Measurements from ENCODE around the gene CRNKL1.

CRNKL1 gene

GRCh38 chr20:20052074-20052970 is at the start of gene CRNKL1, which contains the start of gene CFAP61:
CRNKL1 (minus strand) TSS chr20:20052466; CDS start chr20:20052342, 124 bp downstream.
CFAP61 (plus strand) TSS chr20:20052532; CDS start chr20:20056654, 4,122 bp downstream.
- peak; percentile 95 to 96 for DNase-seq (ENCODE audit: low read depth in 2 of 2)

GRCh38 chr20:20100881-20101280 is 48.6 kb upstream of the CRNKL1 start:
- no peak for DNase-seq (ENCODE audit: low read depth in 2 of 2)

- no peak for DNase-seq (ENCODE audit: low read depth in 2 of 2)
These were observed 44.2 kb upstream of the CRNKL1 start for GRCh38 chr20:20096421-20096820.

GRCh38 chr20:20095114-20095872 is 43.0 kb upstream of the CRNKL1 start:
- DNase-seq (ENCODE audit: low read depth in 2 of 2): no peak

GRCh38 chr20:20094410-20094809 is 42.1 kb upstream of the CRNKL1 start:
- DNase-seq (ENCODE audit: low read depth in 2 of 2): no peak

- no peak for DNase-seq (ENCODE audit: low read depth in 2 of 2)
These were observed 40.6 kb upstream of the CRNKL1 start for GRCh38 chr20:20092827-20093226.

- DNase-seq (ENCODE audit: low read depth in 2 of 2): no peak
These were observed 37.7 kb upstream of the CRNKL1 start for GRCh38 chr20:20089939-20090338.

GRCh38 chr20:20089018-20089417 is 36.8 kb upstream of the CRNKL1 start:
- no peak for DNase-seq (ENCODE audit: low read depth in 2 of 2)

- DNase-seq (ENCODE audit: low read depth in 2 of 2): no peak
These were observed 33.5 kb upstream of the CRNKL1 start for GRCh38 chr20:20085812-20086211.

- no peak for DNase-seq (ENCODE audit: low read depth in 2 of 2)
These were observed 32.8 kb upstream of the CRNKL1 start for GRCh38 chr20:20085071-20085470.

GRCh38 chr20:20084296-20084752 is 32.1 kb upstream of the CRNKL1 start:
- no peak for DNase-seq (ENCODE audit: low read depth in 2 of 2)

- no peak for DNase-seq (ENCODE audit: low read depth in 2 of 2)
These were observed 31.5 kb upstream of the CRNKL1 start for GRCh38 chr20:20083807-20084206.

GRCh38 chr20:20079102-20079784 is 27.0 kb upstream of the CRNKL1 start:
- DNase-seq (ENCODE audit: low read depth in 2 of 2): no peak

- no peak for DNase-seq (ENCODE audit: low read depth in 2 of 2)
These were observed 25.8 kb upstream of the CRNKL1 start for GRCh38 chr20:20078041-20078440.

- DNase-seq (ENCODE audit: low read depth in 2 of 2): no peak
These were observed 24.2 kb upstream of the CRNKL1 start for GRCh38 chr20:20076297-20077065.

- DNase-seq (ENCODE audit: low read depth in 2 of 2): no peak
These were observed 22.8 kb upstream of the CRNKL1 start for GRCh38 chr20:20075032-20075431.

- DNase-seq (ENCODE audit: low read depth in 2 of 2): no peak
These were observed 21.6 kb upstream of the CRNKL1 start for GRCh38 chr20:20073801-20074371.

GRCh38 chr20:20070871-20071726 is 18.8 kb upstream of the CRNKL1 start:
- DNase-seq (ENCODE audit: low read depth in 2 of 2): no peak

- DNase-seq (ENCODE audit: low read depth in 2 of 2): no peak
These were observed 13.1 kb upstream of the CRNKL1 start for GRCh38 chr20:20065361-20065760.

Measured in stimulated activated CD8-positive, alpha-beta memory T cell treated with anti-CD3 and anti-CD28 coated beads, Interleukin-7, amount 100 ng/mL, for 1 hour (primary cell).